Measurements from ENCODE around the gene TES.

- no peak for TF ChIP-seq CTCF (IDR thresholded peaks at IDR 0.05; ENCODE audit: poor library complexity, severe bottlenecking)
- TF ChIP-seq REST (IDR thresholded peaks at IDR 0.05; ENCODE audit: borderline replicate concordance), result no peak
- TF ChIP-seq TAF1 (IDR thresholded peaks at IDR 0.05; ENCODE audit: low read depth), result no peak
- TF ChIP-seq SMC3 (conservative IDR thresholded peaks at IDR 0.05; ENCODE audit: poor library complexity), result no peak
- no peak for TF ChIP-seq POLR2AphosphoS5 (IDR thresholded peaks at IDR 0.05)
- TF ChIP-seq EP300 (conservative IDR thresholded peaks at IDR 0.05; ENCODE audit: poor library complexity, severe bottlenecking), result no peak
- no peak for TF ChIP-seq EZH2 (IDR thresholded peaks at IDR 0.05; ENCODE audit: borderline replicate concordance, insufficient read depth, low read length, poor library complexity, severe bottlenecking)
- TF ChIP-seq MXI1 (conservative IDR thresholded peaks at IDR 0.05; ENCODE audit: poor library complexity, severe bottlenecking), result no peak
Observed at GRCh38 chr7:116231543-116231942, 21.2 kb downstream of the TES start.

All from neural cell (in vitro differentiated cells).